Coronary artery (tissue), 2 donors: ENCODE data around the gene CGNL1.

Source experiments
- DNase-seq: peaks from one replicate; pipeline ENCODE4 v3.0.0-alpha.2; 2017; ENCODE audit warnings: low spot score
- H3K27ac ChIP-seq, 2 donors: fragments of 200-600 bp; sonication (generic); one replicate each; pipeline ENCODE4 v1.5.1; 2016 to 2019
- H3K4me3 ChIP-seq: fragments of 200-600 bp; sonication (generic); 2 replicates; pipeline ENCODE4 v1.5.1; 2016; ENCODE audit warnings: mild to moderate bottlenecking, moderate library complexity
- TF ChIP-seq, protein P1 (sequence below): fragments of 200-600 bp; sonication (generic); IDR thresholded peaks from one replicate; pipeline ENCODE4 v1.5.1; 2019; ENCODE audit warnings: antibody characterized with exemption

Gene CGNL1

GRCh38 chr15:57332326-57332725 is 44.0 kb upstream of the CGNL1 start:
- DNase-seq = no peak
- TF ChIP-seq, protein P1, sequence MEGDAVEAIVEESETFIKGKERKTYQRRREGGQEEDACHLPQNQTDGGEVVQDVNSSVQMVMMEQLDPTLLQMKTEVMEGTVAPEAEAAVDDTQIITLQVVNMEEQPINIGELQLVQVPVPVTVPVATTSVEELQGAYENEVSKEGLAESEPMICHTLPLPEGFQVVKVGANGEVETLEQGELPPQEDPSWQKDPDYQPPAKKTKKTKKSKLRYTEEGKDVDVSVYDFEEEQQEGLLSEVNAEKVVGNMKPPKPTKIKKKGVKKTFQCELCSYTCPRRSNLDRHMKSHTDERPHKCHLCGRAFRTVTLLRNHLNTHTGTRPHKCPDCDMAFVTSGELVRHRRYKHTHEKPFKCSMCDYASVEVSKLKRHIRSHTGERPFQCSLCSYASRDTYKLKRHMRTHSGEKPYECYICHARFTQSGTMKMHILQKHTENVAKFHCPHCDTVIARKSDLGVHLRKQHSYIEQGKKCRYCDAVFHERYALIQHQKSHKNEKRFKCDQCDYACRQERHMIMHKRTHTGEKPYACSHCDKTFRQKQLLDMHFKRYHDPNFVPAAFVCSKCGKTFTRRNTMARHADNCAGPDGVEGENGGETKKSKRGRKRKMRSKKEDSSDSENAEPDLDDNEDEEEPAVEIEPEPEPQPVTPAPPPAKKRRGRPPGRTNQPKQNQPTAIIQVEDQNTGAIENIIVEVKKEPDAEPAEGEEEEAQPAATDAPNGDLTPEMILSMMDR = no peak
- Histone ChIP-seq H3K27ac (no peak overlapping the region), H3K4me3 (no peak overlapping the region)

GRCh38 chr15:57333487-57333886 is 42.8 kb upstream of the CGNL1 start:
- TF ChIP-seq, protein P1 = no peak
- H3K27ac ChIP-seq = no peak overlapping the region
- no peak overlapping the region for H3K4me3 ChIP-seq
- DNase-seq = no peak

- DNase-seq = no peak
- TF ChIP-seq, protein P1 = no peak
- H3K4me3 ChIP-seq = no peak overlapping the region
- H3K27ac ChIP-seq = no peak overlapping the region
Observed at GRCh38 chr15:57334257-57334656, 42.0 kb upstream of the CGNL1 start.

DNA sequence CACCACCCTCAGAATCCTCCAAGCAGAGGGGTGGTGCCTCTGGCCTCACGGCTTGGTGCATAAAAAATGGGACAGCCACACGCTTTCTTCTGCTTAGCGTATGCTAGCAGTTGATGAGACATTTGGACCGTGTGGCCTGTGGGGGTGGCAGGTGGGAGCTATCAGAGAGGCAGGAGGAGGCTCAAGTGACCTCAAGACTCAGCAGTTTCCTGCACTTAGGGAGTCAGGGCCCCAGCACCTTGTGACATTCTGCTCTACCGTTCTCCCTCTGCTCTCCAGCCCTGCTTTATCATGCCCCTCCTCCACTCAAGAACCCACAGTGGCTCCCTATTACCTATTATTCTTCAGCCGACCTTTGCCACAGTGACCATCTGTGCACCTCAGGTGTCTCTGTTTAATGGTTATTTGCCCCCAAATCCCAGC is 41.0 kb upstream of the CGNL1 start:
- H3K4me3 ChIP-seq = no peak overlapping the region
- DNase-seq = no peak
- no peak overlapping the region for H3K27ac ChIP-seq
- TF ChIP-seq, protein P1 = no peak

DNA sequence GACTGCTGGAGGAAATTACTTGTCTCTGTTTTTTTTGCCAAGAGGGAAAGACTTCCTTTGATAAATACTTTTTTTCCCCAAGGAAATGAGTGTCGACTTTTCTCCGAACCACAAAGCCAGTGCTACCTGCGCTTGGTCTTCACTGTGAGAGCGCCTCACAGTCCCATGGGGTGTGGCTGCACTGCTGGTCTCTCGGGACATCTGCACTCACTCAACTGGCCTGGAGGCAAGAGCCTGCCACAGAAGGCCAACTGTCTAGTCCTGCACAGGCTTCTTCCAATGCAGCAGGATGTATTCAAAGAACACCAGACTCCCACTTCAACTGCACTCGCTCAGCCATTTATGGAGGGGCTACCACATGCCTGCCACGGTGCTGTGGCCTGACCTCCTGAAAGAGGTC is 40.6 kb upstream of the CGNL1 start:
- Histone ChIP-seq H3K4me3 (no peak overlapping the region), H3K27ac (no peak overlapping the region)
- no peak for DNase-seq
- TF ChIP-seq, protein P1 = no peak

DNA sequence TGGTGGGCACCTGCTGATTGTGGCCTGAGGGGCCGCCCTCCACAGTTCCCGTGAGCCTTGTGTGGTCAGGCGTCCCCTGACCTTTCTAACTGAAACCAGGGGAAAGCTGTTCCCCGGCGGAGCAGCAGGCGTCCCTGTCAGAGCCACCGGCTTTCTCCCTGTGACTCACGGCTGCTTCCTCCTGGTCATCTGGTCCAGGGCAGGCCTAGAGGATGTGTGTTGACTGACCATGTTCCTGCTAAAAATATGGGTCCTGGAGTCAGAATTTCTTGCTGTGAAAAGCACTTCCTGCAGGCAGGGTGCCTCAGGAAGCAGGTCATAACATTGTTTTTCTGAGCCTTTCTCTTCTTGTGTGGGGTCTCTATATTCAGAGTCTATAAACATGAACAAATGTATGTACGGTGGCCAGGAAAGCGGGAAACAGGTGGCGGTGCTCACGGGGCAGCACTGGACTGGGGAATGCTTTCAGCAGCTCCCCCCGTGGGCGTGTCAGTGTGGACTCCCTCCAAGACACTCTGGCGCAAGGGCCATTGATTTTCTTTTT is 38.4 kb upstream of the CGNL1 start:
- H3K4me3 ChIP-seq = no peak overlapping the region
- DNase-seq = no peak
- no peak overlapping the region for H3K27ac ChIP-seq
- TF ChIP-seq, protein P1 = no peak

DNA sequence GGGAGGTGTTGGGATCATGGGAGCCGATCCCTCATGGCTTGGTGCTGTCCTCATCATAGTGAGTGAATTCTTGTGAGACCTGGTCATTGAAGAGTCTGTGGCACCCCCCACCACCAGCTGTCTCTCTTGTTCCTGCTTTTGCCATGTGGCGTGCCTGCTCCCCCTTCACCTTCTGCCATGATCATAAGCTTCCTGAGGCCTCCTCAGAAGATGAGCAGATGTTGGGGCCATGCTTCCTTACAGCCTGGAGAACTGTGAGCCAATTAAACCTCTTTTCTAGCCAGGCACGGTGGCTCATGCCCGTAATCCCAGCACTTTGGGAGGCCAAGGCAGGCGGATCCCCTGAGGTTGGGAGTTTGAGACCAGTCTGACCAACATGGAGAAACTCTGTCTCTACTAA is 37.0 kb upstream of the CGNL1 start:
- no peak for DNase-seq
- TF ChIP-seq, protein P1 = no peak

More for the DNA sequence above, 37.0 kb upstream of the CGNL1 start:
- Histone ChIP-seq H3K27ac (no peak overlapping the region), H3K4me3 (no peak overlapping the region)
